Measurements from ENCODE around the gene EFL1.
A peak's percentile ranks its signal among the peaks of the same experiment; 100 is the strongest.
"Not testable (repeated sequence)": the region's sequence is repeated elsewhere in the genome, so short reads cannot be mapped to it uniquely, and the experiment has no call there.

Gene EFL1

DNA sequence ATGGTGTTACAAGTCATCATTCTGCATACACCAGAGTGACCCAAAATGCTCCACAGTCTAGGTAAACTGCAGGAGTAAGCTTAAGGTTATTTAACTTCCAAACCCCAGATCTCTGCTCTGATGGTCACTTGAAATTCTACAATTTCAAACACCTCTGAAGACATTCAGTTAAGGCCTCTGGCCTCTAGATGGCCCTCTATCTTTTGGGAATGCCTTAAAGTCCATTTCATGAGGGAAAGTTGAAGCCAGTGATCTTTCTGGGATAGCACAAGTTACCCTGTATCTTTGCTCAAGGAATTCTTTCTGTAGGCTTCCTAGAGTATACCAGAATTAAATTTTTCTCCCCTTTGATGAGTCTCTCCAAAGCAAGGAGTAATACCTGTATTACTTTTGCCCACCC lies 18.7 kb upstream of the EFL1 start:
- DNase-seq (ENCODE audit: low read depth), result not testable (repeated sequence)

DNA sequence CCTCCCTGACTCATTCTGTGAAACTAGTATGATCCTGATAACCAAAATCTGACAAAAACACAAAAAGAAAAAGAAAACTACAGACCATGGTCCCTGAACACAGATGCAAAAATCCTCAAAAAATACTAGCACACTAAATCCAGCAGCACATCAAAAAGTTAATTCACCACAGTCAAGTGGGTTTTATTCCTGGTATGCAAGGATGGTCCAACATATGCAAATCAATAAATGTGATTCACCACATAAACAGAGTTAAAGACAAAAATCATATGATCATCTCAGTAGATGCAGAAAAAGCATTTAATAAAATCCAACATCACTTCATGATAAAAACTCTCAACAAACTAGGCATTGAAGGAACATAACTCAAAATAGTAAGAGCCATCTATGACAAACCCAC lies 12.9 kb upstream of the EFL1 start:
- no peak for DNase-seq (ENCODE audit: low read depth)

DNA sequence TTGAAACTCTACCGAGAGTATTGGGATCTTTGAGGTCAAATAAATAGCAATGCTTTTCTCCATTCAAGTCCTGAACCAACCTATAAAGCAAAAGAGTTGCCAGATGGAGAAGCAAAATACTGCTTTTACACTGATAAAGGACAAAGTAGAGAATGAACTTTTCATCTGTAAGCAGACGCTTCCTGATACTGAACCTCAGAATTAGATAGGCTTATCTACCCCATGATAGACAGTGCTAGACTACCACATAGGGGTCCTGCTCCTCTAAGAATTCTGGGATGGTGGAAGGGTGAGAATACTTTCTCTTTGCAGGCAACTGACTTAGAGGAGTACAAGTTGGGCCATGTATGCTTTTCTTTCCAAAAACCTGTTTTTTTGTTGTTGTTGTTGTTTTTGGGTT lies 9.6 kb upstream of the EFL1 start:
- DNase-seq (ENCODE audit: low read depth), result peak; percentile 79

DNA sequence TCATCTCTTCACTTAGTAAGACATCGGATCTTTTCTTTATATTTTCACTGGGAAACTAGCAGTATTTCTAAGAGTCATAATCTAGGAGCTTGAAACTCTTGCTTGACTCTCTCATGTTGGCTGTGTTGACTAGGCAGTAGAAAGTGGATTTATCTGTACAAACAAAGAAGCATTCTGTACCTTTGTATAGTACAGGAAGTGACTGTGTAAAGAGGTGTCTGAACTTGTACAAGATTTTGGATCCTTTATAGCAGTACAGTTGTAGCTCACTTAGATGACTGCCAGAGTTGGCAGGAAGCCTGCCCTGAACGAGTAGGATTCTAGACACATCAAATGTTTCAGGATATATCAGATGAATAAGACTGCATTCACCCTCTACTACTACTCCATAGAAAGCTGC lies 5.9 kb upstream of the EFL1 start:
- not testable (repeated sequence) for DNase-seq (ENCODE audit: low read depth)

DNA sequence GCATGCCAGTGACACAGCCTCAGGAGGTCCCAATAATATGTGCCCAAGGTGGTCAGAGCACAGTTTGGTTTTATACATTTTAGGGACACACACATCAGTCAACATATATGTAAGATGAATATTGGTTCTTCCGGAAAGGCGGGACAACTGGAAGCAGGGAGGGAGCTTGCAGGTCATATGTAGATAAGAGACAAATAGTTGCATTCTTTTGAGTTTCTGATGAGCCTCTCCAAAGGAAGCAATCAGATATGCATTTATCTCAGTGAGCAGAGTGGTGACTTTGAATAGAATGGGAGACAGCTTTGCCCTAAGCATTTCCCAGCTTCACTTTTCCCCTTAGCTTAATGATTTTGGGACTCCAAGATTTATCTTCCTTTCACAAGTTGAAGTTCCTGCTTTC lies 4.6 kb upstream of the EFL1 start:
- not testable (repeated sequence) for DNase-seq (ENCODE audit: low read depth)

DNA sequence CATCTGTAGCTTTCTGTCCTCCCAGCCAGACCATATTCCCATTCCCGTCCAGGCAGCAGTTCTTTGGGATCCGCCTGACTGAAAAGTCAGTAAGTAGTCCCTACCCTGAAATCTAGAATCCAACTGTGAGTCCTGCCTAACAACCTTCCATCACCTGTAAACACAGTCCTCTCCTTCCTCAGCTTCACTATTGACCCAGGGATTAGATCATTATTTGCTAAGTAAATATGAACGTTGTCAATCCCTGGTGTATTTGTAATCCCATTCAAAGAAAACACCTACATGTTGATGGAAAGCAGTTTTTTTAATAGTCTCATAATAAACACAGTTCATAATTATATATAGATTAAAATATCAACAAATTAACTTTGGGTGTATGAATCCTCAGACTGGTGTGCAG lies 816 bp upstream of the EFL1 start:
- no peak for DNase-seq (ENCODE audit: low read depth)

DNA sequence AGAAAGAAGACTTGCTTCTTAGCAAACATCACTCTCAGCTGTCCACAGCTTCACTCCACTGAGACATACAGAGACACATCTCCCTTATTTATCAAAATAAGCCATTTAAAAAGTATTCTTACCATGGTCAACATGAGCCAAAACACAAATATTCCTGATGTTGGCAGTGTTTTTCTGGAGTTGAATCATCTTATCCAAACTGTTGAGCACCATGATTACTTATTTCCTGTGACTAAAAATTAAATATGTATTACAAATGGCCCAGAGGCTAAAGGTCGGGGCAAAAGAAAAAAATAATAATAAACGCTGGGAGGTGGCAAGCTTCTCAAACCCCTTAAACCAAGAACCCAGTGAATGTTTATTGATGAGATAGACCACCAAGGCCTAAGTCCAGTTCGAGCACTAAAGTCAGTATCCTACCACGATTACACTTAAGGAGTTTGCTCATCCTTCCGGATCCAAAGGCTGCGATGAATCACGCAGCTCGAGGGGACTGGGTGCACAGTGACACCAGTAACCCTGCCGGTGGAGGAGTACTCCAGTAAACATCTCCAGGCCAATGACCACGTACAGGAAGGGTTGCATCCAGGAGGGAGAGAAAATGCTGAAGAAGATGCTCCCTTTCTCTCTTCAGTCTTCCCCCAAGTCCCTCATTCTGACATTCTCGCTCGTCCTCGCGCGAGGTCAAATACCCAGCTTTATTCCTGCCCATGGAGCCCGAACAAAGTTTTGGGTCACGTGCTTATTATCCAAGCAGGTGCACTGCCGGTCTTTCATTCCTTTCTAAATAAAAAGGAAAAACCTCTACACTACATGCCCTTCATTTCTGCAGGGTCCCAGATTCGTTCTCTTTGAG lies 740 bp downstream of the EFL1 start:
- DNase-seq (ENCODE audit: low read depth), result not testable (repeated sequence)

DNA sequence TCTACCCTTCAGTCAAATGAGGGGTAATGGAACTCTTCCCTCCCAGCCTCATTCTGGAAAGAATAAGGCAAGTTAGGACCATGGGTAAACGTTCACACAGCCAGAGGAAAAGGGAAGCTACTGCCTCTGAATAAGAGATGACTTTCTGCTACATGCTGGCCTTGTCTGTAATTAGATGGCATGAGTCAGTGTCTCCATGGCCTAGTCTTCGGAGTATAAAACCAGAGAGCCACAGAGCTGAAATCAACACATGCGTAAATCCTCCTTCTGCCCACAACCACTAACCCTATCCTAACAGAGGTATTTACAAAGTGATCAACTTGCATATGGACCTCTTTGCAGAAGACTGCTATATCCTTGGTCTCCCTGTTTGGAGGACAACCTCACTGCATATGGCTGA lies 14.3 kb downstream of the EFL1 start:
- DNase-seq (ENCODE audit: low read depth), result not testable (repeated sequence)

DNA sequence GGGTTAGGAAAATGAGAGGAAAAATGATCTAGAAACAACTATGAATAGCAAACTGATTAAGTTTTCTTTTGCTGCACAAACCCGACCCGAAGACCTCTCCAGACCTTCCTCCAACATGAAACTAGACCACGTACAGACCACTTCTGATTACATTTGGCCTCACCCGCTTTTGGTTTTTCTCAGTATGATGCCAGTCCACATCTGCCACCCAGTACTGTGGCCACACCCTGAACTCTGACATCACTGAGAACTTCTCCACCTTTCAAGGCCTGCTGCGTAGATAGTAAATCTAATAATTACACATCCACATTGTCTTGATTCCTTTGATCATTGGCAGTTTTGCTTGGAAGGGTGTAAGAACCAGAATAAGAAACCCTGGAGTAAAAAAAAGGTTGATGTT lies 16.6 kb downstream of the EFL1 start:
- not testable (repeated sequence) for DNase-seq (ENCODE audit: low read depth)

DNA sequence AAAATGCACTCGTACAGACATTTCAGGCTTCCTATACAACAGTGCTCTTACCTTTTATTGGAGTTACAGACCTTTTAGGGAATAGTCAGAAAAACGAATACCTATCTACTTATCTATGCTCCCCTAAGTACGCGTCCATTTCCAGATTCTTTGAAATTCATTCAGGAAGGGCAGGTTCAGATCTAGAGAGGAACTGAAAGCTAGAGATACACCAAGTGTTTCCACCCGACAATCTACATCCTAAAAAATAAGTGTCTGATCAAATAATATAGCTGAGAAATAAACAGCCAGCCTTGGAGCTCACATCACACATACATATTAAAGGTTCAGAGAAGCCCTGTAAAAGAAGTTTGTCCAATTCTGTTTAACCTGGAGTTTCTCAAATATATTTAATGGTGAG lies 18.9 kb downstream of the EFL1 start:
- DNase-seq (ENCODE audit: low read depth), result not testable (repeated sequence)

DNA sequence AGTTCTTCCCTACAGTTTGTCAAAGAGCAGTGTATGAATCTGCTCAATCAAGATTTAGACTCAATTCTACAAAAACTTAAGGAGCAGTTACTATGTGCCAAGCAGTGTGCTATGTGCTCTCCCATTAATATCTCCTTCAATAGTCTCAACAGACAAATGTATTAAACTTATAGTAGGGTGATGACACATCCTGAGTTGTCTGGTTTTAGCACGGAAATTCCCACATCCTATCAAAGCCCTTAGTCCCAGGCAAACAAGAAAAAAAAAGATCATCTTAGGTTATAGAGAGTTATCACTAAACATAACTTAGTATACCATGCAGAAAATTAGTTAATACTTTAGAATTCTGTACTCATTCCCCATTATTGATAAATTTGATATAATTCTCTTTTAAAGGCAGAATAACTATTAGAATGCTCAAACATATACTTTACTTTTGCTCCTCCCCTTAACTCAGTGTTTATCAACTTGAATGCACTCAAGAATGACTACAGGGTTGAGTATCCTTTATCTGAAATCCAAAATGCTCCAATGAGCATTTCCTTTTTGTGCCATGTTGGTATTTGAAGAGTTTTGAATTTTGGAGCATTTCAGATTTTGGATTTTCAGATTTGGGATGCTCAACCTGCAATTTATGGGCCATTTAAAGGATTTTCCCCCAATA lies 20.6 kb downstream of the EFL1 start:
- not testable (repeated sequence) for DNase-seq (ENCODE audit: low read depth)

DNA sequence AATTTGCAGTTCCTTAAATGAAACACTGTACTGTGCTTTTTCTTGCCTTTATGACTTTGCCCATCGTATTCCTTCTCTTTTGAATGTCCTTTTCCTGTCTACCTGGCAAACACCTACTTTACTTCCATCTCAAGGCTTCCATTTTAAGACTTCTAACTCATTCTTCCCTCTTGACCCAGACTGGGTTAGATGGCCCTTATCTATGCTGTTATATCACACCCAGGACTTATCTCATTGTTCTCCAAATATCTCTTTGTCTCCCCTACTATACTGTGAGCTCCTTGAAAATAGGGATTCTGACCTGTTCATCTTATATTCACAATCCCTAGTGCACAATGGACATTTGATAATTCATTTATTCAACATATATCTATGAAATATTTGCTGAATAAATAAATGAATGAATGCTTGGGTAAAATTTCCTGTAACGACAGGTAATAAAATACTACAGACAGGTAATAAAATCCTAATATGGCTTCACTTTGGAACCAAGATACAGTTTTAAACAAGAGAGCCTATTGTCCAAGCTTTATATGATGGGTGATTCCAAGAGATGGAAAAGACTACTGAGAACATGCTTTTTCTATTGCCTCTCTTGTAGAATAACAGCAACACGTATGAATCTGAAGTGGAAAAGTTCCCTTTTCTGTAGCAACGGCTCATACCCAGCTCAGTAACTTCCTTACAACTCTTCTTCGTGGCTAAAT lies 22.7 kb downstream of the EFL1 start:
- DNase-seq (ENCODE audit: low read depth), result no peak

DNA sequence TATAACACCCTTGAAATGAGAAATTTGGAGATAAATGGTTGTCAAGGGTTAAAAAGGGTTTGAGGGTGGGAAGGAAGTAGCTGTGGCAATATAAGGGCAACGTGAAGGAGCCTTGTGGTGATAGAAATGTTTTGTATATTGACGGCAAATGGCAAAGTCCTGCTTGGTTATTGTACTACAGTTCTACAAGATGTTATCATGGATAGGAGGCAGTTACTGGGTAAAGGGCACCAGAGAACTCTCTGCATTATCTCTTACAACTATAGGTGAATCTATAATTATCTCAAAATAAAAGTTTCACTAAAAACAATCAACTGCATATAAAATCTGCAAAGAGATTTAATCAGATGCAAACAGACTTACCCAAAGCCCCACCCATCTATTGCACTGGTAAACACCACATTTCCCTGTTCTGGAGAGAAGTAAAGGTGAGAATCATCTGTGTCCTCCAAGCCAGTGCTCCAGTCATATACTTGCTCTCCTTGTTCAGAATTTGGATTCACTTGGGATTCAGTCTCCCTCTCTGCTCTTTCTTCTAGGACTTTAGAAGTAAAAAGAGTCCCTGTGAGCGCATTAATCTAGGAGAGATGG lies 24.5 kb downstream of the EFL1 start:
- not testable (repeated sequence) for DNase-seq (ENCODE audit: low read depth)

DNA sequence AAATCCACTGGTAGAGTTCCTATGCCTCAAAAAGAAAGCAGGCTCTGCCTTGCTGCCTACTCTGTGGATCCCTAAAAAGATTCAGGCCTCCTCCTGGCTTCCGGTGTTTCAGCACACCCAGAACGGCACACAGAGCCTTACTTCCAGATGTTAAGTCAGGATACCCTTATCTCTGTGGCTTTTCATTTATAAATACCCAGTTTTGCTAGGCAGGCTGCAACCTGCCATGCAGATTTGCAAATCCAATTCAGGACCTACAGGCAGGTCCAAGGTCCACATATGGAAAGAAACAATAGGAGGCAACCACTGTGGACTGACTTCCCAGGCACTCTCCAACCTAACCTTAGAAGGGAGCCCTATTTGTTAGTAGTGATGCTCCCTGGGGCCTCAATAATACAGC lies 30.7 kb downstream of the EFL1 start:
- peak; percentile 48 for DNase-seq (ENCODE audit: low read depth)

DNA sequence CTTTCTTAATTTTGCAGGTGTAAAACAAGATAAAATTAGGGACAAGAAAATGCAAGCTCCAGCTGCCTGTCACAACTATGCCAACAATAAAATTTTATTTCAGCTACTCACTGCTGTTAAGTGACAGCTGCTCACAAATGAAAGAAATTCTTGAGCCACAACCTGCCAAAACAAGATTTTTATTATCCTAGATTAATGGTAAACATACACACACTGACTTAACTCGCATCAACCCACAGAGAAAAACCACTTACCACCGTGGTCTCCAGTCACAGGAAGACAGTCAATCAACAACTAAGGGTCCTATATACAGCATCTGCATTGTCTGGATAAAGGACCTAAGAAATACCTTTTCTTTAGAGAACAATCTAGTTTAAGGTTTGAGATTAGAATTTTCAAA lies 31.3 kb downstream of the EFL1 start:
- no peak for DNase-seq (ENCODE audit: low read depth)

DNA sequence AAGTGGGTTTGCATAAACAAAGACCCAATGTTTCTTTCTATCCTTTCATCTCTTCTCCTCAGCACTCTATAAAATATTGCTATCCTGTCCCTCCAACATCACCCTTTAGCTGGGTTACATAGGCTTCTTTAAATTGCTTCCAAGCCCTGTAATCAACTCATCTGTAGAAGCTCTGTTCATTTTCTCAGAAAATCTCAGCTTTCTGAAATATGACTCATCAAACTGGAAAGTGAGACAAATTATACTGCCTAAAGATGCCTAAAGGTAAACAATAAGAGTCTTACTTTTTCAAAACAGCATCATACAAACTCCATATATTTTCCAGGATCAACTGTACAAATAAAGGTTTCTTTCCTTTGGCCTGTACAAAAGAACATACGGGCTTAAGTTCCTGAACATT lies 33.8 kb downstream of the EFL1 start:
- no peak for DNase-seq (ENCODE audit: low read depth)

DNA sequence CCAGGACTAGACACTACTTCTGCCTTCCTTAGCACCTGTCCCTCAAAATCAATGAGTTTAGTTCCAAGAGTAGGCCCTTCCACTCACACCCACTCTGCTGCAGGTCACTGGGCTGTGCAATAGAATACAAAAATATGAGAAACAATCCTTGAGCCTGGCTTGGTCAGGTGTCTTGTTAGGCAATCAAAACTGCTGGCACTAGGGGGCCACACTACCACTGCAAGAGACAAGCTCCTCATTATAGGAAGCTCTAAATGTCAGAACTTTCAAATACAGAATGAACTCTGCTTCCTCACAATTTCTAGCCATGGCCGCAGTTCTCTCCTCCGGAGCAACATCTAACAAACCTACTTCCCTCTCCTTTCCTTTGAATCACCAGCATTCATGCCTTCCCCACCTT lies 41.0 kb downstream of the EFL1 start:
- DNase-seq (ENCODE audit: low read depth), result not testable (repeated sequence)

DNA sequence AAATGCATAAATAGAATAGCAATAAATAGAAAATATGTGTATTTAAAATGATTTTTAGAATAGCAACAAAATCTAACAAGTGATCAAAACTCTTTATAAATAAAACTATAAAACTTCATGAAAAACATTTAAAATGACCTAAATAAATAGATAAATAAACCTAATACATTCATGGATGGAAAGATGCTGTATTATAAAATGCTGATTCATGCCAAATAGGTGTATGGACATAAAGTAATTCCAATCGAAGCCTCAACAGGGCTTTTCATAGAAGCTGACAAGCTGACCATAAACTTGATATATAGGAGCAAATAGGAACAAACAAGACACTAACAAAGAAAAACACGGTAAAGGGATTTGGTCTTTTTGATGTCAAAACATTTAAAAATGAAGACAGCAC lies 46.4 kb downstream of the EFL1 start:
- DNase-seq (ENCODE audit: low read depth), result not testable (repeated sequence)

DNA sequence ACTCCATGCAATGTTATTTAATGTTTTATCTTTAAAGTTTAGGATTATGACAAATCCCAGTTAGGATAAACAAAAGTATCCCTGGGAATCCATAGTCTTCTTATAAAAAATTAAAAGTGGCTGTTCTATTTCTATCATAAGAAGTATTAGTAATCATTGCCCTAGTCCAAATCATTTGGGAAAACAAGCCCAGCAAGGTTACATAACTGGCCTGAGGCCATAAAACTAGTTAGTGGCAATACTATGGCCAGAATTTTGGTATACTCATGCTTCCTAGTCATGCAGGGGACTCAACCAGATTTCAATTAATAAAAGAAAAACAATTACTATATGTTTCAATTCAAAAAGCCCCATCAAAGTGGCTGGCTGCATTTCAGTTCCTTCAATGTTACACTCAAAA lies 50.3 kb downstream of the EFL1 start:
- DNase-seq (ENCODE audit: low read depth), result not testable (repeated sequence)

DNA sequence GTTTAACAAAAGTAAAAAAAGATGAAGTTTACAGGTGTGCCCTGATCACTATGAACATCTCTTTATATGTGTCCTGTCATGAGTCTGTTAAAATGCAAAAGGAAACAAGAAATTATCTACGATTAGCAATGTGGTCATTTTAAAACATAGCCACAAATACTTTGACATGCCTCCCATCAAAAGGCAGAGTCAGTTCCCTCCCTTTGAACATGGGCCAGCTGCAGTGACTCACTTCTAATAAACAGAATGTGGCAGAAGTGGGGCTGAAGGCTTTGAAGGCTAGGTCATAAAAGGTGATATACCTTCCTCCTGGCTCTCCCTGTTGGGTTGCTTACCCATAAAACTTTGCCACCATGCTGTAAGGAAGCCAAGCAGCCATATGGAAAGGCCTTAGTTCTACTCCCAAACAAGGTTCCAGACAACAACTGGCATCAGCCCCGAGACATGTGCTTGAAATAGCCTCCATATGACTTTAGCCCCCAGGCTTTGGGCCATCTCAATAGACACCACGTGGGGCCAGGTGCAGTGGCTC lies 52.4 kb downstream of the EFL1 start:
- not testable (repeated sequence) for DNase-seq (ENCODE audit: low read depth)

DNA sequence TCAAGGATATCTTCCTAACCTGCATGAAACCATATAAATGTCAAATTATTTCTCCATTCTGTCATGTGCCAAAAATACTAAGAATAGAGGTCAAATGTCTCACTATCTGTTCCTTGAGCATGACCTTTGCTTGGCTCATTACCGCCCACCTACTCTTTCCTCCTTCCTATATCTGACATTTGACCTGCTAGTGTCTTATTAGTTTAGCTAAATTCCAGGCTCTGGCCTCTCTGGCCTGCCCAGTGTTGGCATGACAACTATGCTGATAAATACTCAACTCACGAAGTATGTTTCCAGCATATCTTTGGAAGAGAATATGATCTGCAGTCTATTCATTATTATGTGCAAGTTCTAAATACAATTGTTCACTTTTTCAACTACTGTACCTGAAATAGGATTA lies 58.0 kb downstream of the EFL1 start:
- DNase-seq (ENCODE audit: low read depth), result not testable (repeated sequence)

Measured in CMK (cell line).